SJCRH30 (cell line): Measurements from ENCODE around the gene PNMA8C. TPM values are rescaled to one million over a fixed set of nuclear protein-coding genes. Genes with fewer than 3 reads are reported as not detected.

Experiments used
- DNase-seq, 2 experiments: peaks; one replicate each; pipeline ENCODE4 v3.0.0-alpha.2; 2015 to 2020
- H3K27ac ChIP-seq: fragments of 250-450 bp; sonication (Bioruptor Pico); 2 replicates; pipeline ENCODE4 v1.5.1; 2020; ENCODE audit warnings: mild to moderate bottlenecking, moderate library complexity
- H3K27me3 ChIP-seq: fragments of 250-450 bp; sonication (Bioruptor Pico); 2 replicates; pipeline ENCODE4 v1.5.1; 2020; ENCODE audit warnings: mild to moderate bottlenecking, moderate library complexity
- H3K36me3 ChIP-seq: fragments of 250-450 bp; sonication (Bioruptor Pico); 2 replicates; pipeline ENCODE4 v1.5.1; 2020; ENCODE audit warnings: mild to moderate bottlenecking, moderate library complexity
- H3K4me1 ChIP-seq: fragments of 250-450 bp; sonication (Bioruptor Pico); 2 replicates; pipeline ENCODE4 v1.5.1; 2020; ENCODE audit warnings: mild to moderate bottlenecking, moderate library complexity
- H3K4me3 ChIP-seq: fragments of 250-450 bp; sonication (Bioruptor Pico); 2 replicates; pipeline ENCODE4 v1.5.1; 2020; ENCODE audit warnings: mild to moderate bottlenecking, moderate library complexity
- H3K9me3 ChIP-seq: fragments of 250-450 bp; sonication (Bioruptor Pico); replicated peaks from 2 replicates; pipeline ENCODE4 v1.5.1; 2020; ENCODE audit warnings: mild to moderate bottlenecking, moderate library complexity
- total RNA-seq: library from RNA; depleted of rRNA; stranded (reverse); fragments of >200 nt; shearing (Covaris generic); gene quantifications from 2 replicates; pipeline ENCODE4 v1.2.3, GENCODE V29; 2014; rRNA removed

The PNMA8C gene
- total RNA-seq, result 0.02 TPM in 1 of 2 replicates, not detected in the other

GRCh38 chr19:46428239-46429135 is at the start of gene PNMA8C:
PNMA8C (minus strand) TSS chr19:46428936; CDS start chr19:46428359, 577 bp downstream.
- H3K27ac ChIP-seq, result no peak within 1 kb of the TSS
- no peaks in the 10 kb centered on the region for H3K9me3 ChIP-seq
- peaks cover 3% of the 10 kb centered on the region; the same call in 1 of the 2 replicates for H3K4me1 ChIP-seq
- H3K27me3 ChIP-seq, result no peaks in the 10 kb centered on the region
- no peak within 1 kb of the TSS for H3K4me3 ChIP-seq
- H3K36me3 ChIP-seq, result no peaks in the 10 kb centered on the region
- DNase-seq, result peak; percentile 36 to 41

- Histone ChIP-seq H3K27me3 (no peaks in the 10 kb centered on the region), H3K27ac (no peak overlapping the region), H3K36me3 (no peaks in the 10 kb centered on the region), H3K4me3 (no peak overlapping the region), H3K4me1 (peaks cover 27% of the 10 kb centered on the region), H3K9me3 (no peaks in the 10 kb centered on the region)
- no peak for DNase-seq
Measured at GRCh38 chr19:46475986-46476385, 47.2 kb upstream of the PNMA8C start.

GRCh38 chr19:46474211-46474610 is 45.5 kb upstream of the PNMA8C start:
- no peak overlapping the region for H3K4me3 ChIP-seq
- no peak for DNase-seq
- H3K27ac ChIP-seq, result no peak overlapping the region
- H3K27me3 ChIP-seq, result no peaks in the 10 kb centered on the region
- peaks cover 5% of the 10 kb centered on the region; the same call in 1 of the 2 replicates for H3K36me3 ChIP-seq
- H3K4me1 ChIP-seq, result peaks cover 16% of the 10 kb centered on the region
- H3K9me3 ChIP-seq, result no peaks in the 10 kb centered on the region

GRCh38 chr19:46472592-46472991 is 43.9 kb upstream of the PNMA8C start:
- H3K27ac ChIP-seq, result no peak overlapping the region
- no peaks in the 10 kb centered on the region for H3K27me3 ChIP-seq
- no peak for DNase-seq
- H3K4me1 ChIP-seq, result peaks cover 6% of the 10 kb centered on the region
- H3K9me3 ChIP-seq, result no peaks in the 10 kb centered on the region
- peaks cover 12% of the 10 kb centered on the region; the same call in 1 of the 2 replicates for H3K36me3 ChIP-seq
- no peak overlapping the region for H3K4me3 ChIP-seq

GRCh38 chr19:46471811-46472543 is 43.2 kb upstream of the PNMA8C start:
- H3K36me3 ChIP-seq, result peaks cover 12% of the 10 kb centered on the region; the same call in 1 of the 2 replicates
- H3K9me3 ChIP-seq, result no peaks in the 10 kb centered on the region
- H3K27ac ChIP-seq, result no peak overlapping the region
- DNase-seq, result no peak
- H3K27me3 ChIP-seq, result no peaks in the 10 kb centered on the region
- peaks cover 6% of the 10 kb centered on the region for H3K4me1 ChIP-seq
- peak overlapping the region; percentile 87 for H3K4me3 ChIP-seq

GRCh38 chr19:46471116-46471733 is 42.5 kb upstream of the PNMA8C start, which contains the start of gene PNMA8A:
PNMA8A (minus strand) TSS chr19:46471563; CDS start chr19:46471035, 528 bp downstream.
- DNase-seq, result peak; percentile 83 to 84
- Histone ChIP-seq H3K27ac (peak within 1 kb of the TSS; percentile 70), H3K9me3 (no peaks in the 10 kb centered on the region), H3K27me3 (no peaks in the 10 kb centered on the region), H3K36me3 (peaks cover 12% of the 10 kb centered on the region; the same call in 1 of the 2 replicates), H3K4me1 (peaks cover 6% of the 10 kb centered on the region), H3K4me3 (peak within 1 kb of the TSS; percentile 87)

- peaks cover 12% of the 10 kb centered on the region; the same call in 1 of the 2 replicates for H3K36me3 ChIP-seq
- no peaks in the 10 kb centered on the region for H3K9me3 ChIP-seq
- H3K27me3 ChIP-seq, result no peaks in the 10 kb centered on the region
- no peak for DNase-seq
- H3K27ac ChIP-seq, result no peak overlapping the region
- no peak overlapping the region; the same call in 1 of the 2 replicates for H3K4me3 ChIP-seq
- H3K4me1 ChIP-seq, result peaks cover 6% of the 10 kb centered on the region
Measured at GRCh38 chr19:46470376-46470775, 41.6 kb upstream of the PNMA8C start.

- H3K27ac ChIP-seq, result no peak overlapping the region
- H3K36me3 ChIP-seq, result peaks cover 12% of the 10 kb centered on the region; the same call in 1 of the 2 replicates
- no peaks in the 10 kb centered on the region for H3K27me3 ChIP-seq
- peaks cover 6% of the 10 kb centered on the region for H3K4me1 ChIP-seq
- H3K4me3 ChIP-seq, result no peak overlapping the region
- H3K9me3 ChIP-seq, result no peaks in the 10 kb centered on the region
- DNase-seq, result no peak
Measured at GRCh38 chr19:46469541-46470185, 40.9 kb upstream of the PNMA8C start.

- H3K4me3 ChIP-seq, result no peak overlapping the region
- H3K27me3 ChIP-seq, result no peaks in the 10 kb centered on the region
- no peak overlapping the region for H3K27ac ChIP-seq
- H3K4me1 ChIP-seq, result peaks cover under 1% of the 10 kb centered on the region
- H3K36me3 ChIP-seq, result peaks cover 12% of the 10 kb centered on the region; the same call in 1 of the 2 replicates
- DNase-seq, result no peak
- H3K9me3 ChIP-seq, result no peaks in the 10 kb centered on the region
Measured at GRCh38 chr19:46466536-46467196, 37.9 kb upstream of the PNMA8C start.

- H3K4me1 ChIP-seq, result no peaks in the 10 kb centered on the region
- H3K27ac ChIP-seq, result no peak overlapping the region
- H3K36me3 ChIP-seq, result peaks cover 7% of the 10 kb centered on the region; the same call in 1 of the 2 replicates
- DNase-seq, result no peak
- no peaks in the 10 kb centered on the region for H3K9me3 ChIP-seq
- no peak overlapping the region for H3K4me3 ChIP-seq
- no peaks in the 10 kb centered on the region for H3K27me3 ChIP-seq
Measured at GRCh38 chr19:46463516-46463915, 34.8 kb upstream of the PNMA8C start.

GRCh38 chr19:46461537-46461936 is 32.8 kb upstream of the PNMA8C start:
- Histone ChIP-seq H3K27ac (no peak overlapping the region), H3K9me3 (no peaks in the 10 kb centered on the region), H3K4me1 (no peaks in the 10 kb centered on the region), H3K27me3 (no peaks in the 10 kb centered on the region), H3K4me3 (no peak overlapping the region), H3K36me3 (no peaks in the 10 kb centered on the region)
- peak in 1 of 2 experiments; percentile 42 for DNase-seq

GRCh38 chr19:46460981-46461380 is 32.2 kb upstream of the PNMA8C start:
- Histone ChIP-seq H3K9me3 (no peaks in the 10 kb centered on the region), H3K36me3 (no peaks in the 10 kb centered on the region)

GRCh38 chr19:46460055-46460454 is 31.3 kb upstream of the PNMA8C start:
- Histone ChIP-seq H3K9me3 (no peaks in the 10 kb centered on the region), H3K36me3 (no peaks in the 10 kb centered on the region), H3K27ac (no peak overlapping the region), H3K4me1 (no peaks in the 10 kb centered on the region), H3K4me3 (no peak overlapping the region), H3K27me3 (no peaks in the 10 kb centered on the region)
- no peak for DNase-seq

More at GRCh38 chr19:46460981-46461380, 32.2 kb upstream of the PNMA8C start:
- Histone ChIP-seq H3K4me3 (no peak overlapping the region), H3K27me3 (no peaks in the 10 kb centered on the region), H3K4me1 (no peaks in the 10 kb centered on the region), H3K27ac (no peak overlapping the region)
- no peak for DNase-seq
